NCI-H1436 (cell line): ENCODE measurements around the gene UFD1.
A peak's percentile ranks its signal among the peaks of the same experiment; 100 is the strongest.
"Not testable (repeated sequence)": the region's sequence is repeated elsewhere in the genome, so short reads cannot be mapped to it uniquely, and the experiment has no call there.

Source experiments
- DNase-seq: peaks from one replicate; lab custom pipeline; 2025; lab: John Stamatoyannopoulos, UW

Gene UFD1

GRCh38 chr22:19448739-19449421 is 30.1 kb downstream of the UFD1 start:
- no peak for DNase-seq

GRCh38 chr22:19448076-19448607 is 30.9 kb downstream of the UFD1 start:
- DNase-seq: peak; percentile 85

- DNase-seq: peak; percentile 92
Observed at GRCh38 chr22:19447330-19448075, 31.5 kb downstream of the UFD1 start, which contains the start of gene C22orf39. Gene C22orf39, minus strand, starts transcription at chr22:19447711. Its CDS starts 23 bp downstream, at chr22:19447688.

GRCh38 chr22:19446603-19447329 is 32.2 kb downstream of the UFD1 start:
- no peak for DNase-seq

- DNase-seq: not testable (repeated sequence)
Observed at GRCh38 chr22:19445279-19445982, 33.6 kb downstream of the UFD1 start.

GRCh38 chr22:19443544-19444211 is 35.3 kb downstream of the UFD1 start:
- DNase-seq: no peak

- no peak for DNase-seq
Observed at GRCh38 chr22:19442166-19442565, 36.8 kb downstream of the UFD1 start.

GRCh38 chr22:19440411-19441195 is 38.4 kb downstream of the UFD1 start:
- DNase-seq: no peak

- DNase-seq: no peak
Observed at GRCh38 chr22:19438298-19438697, 40.7 kb downstream of the UFD1 start.

- DNase-seq: not testable (repeated sequence)
Observed at GRCh38 chr22:19436444-19437161, 42.4 kb downstream of the UFD1 start.

GRCh38 chr22:19434829-19435580 is 44.0 kb downstream of the UFD1 start:
- no peak for DNase-seq

GRCh38 chr22:19434401-19434800 is 44.6 kb downstream of the UFD1 start:
- no peak for DNase-seq

- DNase-seq: peak; percentile 91
Observed at GRCh38 chr22:19432133-19432851, 46.7 kb downstream of the UFD1 start, which contains the start of gene MRPL40. Gene MRPL40, plus strand, starts transcription at chr22:19432545. Its CDS starts 10 bp downstream, at chr22:19432555.

- peak; percentile 72 for DNase-seq
Observed at GRCh38 chr22:19431649-19432132, 47.3 kb downstream of the UFD1 start, which contains the start of gene HIRA. Gene HIRA, minus strand, starts transcription at chr22:19431733. Its CDS starts 257 bp downstream, at chr22:19431476.

GRCh38 chr22:19430890-19431541 is 48.0 kb downstream of the UFD1 start:
- no peak for DNase-seq

- no peak for DNase-seq
Observed at GRCh38 chr22:19429950-19430889, 48.8 kb downstream of the UFD1 start.
